NCI-H2107 treated with DMSO at 0.1 percent for 48 hours (cell line): ENCODE results near the gene GNL1.
A peak's percentile ranks its signal among the peaks of the same experiment; 100 is the strongest.

ENCODE experiments used
- DNase-seq: peaks from one replicate; lab custom pipeline; 2025; ENCODE audit not compliant: unreplicated experiment; lab: John Stamatoyannopoulos, UW

GNL1 gene, protein sequence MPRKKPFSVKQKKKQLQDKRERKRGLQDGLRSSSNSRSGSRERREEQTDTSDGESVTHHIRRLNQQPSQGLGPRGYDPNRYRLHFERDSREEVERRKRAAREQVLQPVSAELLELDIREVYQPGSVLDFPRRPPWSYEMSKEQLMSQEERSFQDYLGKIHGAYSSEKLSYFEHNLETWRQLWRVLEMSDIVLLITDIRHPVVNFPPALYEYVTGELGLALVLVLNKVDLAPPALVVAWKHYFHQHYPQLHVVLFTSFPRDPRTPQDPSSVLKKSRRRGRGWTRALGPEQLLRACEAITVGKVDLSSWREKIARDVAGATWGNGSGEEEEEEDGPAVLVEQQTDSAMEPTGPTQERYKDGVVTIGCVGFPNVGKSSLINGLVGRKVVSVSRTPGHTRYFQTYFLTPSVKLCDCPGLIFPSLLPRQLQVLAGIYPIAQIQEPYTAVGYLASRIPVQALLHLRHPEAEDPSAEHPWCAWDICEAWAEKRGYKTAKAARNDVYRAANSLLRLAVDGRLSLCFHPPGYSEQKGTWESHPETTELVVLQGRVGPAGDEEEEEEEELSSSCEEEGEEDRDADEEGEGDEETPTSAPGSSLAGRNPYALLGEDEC

DNA sequence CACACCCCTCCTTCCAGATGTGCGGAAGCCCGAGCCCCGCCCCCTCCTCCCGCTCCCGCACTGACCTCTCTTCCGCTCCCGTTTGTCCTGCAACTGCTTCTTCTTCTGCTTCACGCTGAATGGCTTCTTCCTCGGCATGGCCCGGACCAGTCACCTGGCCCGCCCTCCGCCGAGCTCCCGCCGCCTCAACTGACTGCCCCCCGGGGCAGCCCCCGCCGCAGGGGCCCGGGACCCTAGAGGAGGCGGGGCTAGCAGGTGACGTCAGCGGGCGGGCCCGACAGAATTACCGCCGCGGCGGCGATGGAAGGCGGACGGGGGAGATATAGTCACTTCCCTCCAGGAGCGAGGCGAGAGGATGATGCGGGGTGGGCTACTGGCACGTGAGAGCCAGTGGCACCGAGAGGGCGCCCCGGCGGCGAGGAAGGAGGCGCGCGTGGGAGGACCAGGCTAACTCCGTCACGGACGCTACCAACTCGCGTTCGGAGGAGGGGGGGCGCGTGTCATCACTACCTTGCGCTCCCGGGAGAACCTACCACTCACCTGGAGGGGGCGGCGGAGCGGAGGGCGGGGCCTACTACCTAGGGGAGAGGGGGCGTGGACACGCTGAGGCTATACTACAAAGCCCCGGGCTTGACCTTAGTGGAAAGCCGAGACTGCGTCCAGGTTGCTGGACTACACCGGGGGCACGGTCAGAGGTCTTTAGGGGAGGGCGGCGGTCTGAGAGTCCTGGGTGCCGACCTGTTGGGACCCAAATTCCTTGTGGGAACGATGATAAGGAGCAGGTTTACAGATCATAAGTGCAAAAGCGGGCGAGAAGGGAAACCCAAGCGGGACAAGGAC, at the start of gene GNL1:
Gene GNL1, minus strand, starts transcription at position 424 of the 840 bp plus-strand sequence. Its CDS starts 286 bp downstream, at position 138.
- DNase-seq: peak; percentile 55

DNA sequence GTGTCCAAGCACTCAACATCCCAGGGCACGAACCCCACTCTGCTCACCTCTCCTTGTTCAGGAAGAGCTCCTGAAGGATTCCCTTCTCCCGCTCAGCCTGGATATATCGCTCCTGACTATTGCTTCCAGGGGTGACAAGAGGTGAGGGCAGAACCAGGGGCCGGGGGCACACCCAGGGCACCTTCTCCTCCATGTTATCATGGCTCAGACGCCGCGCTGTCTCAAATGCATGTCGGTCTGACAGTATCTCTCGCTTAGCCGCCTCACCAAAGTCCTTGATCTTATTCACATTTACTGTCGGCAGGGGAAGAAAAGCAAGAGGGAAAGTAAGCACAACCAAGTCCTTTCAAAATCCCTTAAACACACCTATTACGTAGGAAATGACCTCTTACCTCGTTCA, 47.7 kb upstream of the GNL1 start:
- DNase-seq: no peak

DNA sequence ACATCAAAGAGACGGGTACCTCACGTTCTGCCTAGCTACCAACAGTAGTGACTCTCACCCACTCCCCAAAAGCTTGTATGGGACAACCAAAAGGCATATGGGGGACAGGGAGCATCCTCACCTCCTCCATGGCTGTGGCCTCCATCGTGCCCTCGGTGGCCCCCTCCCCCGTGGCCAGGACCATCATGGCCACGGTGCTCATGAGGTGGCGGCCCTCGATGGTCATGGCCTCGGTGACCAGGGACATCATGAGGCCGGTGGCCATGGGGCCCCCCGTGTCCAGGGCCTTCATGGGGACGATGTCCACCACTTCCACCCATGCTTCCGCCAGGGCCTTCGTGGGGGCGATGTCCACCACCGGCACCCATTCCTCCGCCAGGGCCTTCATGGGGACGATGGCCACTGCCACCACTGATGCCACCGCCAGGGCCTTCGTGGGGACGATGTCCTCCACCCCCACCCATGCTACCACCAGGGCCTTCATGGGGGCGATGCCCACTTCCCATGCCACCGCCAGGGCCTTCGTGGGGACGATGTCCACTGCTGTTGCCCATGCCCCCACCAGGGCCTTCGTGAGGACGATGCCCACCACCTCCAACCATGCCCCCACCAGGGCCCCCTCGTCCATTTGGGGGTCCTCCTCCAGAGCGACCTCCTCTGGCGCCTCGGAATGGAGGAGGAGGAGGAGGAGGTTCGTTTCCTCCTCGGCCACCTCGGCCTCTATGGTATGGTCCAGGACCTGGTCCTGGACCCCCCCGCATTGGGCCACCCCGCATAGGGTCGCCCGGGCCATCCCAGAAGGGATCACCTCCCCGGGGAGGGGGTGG, 45.7 kb upstream of the GNL1 start:
- no peak for DNase-seq

DNA sequence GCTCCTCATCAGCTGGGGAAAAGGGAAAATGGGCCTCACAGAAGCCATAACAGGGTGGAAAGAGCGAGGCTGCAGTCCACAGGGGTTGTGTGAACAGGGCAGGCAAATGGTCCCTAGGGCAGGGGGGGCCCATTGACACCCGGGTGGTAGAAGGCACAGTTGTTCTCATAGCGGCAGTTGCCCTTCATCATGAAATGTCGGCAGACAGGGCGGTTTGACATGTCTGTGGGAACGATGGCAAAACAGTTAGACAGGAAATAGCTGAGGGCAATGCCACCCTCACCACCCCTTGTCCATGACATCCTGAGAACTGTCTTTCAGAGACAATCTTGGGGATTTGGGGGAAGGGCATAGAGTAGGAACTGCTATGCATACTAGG, 45.1 kb upstream of the GNL1 start:
- DNase-seq: no peak

DNA sequence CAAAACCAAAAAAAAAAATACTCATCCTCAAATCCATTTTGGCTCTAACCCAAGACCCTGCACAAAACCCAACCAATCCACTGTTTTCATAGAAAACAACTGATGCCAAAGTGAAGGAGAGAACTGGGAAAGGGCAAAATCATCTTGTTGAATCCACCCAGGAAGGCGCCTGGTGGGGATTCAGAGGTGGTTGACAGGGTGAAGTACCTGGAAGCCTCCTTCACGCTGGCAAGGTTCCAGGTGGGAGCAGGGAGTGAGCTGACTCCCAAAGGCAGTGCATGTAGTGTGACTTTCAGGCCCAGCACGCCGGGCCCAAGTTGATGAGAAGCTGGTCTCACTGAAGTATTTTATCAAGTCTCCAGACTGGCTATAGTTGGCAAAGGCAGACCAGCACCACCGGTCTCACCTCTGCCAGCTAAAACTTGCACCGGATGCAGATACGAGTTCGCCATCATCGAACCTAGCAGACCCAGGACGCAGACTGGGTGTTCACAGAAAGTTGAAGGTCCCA, 44.2 kb upstream of the GNL1 start:
- DNase-seq: no peak

DNA sequence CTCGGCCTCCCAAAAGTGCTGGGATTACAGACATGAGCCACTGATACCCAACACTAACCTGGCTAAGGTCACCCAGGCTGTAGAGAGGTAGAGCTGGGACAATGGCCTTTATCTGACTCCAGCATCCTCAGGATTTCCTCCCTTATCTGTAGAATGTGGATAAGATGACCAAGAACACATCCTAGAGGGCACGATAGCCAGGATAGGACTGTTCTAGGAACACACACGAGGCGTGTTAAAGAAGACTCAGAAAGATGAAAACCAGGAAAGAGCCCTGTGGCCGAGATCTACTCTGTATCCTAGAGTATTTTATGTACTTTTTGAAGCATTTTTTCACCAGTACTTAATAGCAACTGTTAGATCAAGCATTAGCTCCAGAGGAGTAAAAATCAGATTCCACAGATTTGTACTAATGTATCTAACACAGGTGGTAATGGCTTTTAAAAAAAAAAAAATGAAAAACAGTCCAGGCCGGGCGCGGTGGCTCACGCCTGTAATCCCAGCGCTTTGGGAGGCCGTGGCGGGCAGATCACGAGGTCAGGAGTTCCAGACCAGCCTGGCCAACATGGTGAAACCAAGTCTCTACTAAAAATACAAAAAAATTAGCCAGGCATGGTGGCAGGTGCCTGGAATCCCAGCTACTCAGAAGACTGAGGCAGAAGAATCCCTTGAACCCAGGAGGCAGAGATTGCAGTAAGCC, 43.5 kb upstream of the GNL1 start:
- no peak for DNase-seq

DNA sequence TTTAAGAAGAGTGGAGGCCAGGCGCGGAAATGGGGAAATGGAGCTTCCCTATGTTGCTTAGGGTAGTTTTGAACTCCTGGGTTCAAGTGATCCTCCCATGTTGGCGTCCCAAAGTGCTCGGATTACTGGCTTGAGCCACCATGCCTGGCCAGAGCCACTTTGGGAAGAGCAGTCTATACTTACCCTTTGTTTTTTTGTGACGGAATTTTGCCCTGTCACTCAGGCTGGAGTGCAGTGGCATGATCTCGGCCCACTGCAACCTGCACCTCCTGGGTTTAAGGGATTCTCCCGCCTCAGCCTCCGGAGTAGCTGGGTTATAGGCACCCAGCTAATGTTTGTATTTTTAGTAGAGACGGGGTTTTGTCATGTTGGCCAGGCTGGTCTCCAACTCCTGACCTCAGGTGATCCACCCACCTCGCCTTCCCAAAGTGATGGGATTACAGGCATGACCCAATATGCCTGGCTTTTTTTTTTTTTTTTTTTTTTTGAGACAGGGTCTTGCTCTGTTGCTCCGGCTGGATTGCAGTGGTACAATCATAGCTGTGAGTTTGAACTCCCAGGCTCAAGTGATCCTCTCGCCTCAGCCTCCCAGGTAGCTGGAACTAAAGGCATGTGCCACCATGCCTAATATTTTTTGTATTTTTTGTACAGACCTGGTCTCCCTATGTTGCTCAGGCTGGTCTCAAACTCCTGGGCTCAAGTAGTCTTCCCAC, 42.8 kb upstream of the GNL1 start:
- no peak for DNase-seq

DNA sequence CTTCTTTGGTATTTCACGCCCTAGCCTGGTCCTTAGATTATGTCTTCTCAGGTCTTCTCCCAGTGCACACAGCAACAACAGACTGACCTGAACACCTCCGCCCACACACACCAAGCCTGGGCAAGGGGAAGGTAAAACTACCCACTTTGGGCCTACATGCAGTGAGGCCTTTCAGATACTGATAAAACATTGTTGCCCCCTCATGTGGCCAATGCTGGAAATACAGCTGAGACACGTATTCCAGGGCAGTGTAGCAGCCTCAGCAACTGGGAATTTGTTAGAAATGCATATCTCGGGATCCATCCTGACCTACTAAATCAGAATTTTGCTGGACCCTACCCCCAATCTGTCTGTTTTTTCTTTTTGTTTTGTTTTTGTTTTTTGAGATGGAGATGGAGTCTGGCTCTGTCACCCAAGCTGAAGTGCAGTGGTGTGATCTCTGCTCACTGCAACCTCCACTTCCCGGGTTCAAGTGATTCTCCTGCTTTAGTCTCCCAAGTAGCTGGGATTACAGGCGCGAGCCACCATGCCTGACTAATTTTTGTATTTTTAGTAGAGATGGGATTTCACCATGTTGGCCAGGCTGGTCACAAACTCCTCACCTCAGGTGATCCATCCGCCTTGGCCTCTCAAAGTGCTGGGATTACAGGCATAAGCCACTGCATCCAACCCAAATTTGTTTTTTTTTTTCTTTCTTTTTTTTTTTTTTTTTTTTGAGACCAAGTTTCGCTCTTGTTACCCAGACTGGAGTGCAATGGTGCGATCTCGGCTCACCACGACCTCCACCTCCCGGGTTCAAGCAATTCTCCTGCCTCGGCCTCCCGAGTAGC, 41.2 kb upstream of the GNL1 start:
- peak; percentile 15 for DNase-seq

DNA sequence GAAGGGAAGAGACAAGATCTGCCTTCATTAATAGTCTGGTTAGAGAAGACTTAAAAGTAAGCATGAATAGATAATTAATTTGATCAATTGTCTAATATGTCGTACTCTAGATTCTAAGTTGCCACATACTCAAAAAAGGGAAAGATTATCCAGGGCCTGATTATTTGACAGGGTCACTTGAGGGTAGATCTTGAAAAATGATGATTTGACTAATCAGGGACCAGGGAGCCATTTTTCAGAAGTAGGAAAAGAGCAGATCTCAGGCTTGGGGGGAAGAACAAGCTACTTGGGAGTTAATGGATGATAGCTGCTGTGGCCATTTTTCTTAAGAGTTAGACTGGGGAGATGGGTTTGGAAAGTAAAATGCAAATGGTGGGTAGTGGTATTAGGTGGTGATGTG, 36.0 kb upstream of the GNL1 start:
- DNase-seq: no peak

DNA sequence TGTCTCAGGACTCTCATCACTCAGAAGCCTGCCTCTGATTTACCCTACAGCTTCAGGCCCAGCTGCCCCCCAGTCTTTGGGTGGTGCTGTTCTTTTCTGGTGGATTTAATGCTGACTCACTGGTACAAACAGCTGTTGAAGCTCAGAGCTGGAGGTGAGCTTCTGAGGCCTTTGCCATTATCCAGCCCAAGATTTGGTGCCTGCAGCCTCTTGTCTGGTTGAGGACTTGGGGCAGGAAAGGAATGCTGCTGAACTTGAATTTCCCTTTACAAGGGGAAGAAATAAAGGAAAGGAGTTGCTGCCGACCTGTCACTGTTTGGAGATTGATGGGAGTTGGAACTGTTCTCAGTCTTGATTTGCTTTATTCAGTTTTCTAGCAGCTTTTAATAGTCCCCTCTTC, 34.7 kb upstream of the GNL1 start:
- no peak for DNase-seq

DNA sequence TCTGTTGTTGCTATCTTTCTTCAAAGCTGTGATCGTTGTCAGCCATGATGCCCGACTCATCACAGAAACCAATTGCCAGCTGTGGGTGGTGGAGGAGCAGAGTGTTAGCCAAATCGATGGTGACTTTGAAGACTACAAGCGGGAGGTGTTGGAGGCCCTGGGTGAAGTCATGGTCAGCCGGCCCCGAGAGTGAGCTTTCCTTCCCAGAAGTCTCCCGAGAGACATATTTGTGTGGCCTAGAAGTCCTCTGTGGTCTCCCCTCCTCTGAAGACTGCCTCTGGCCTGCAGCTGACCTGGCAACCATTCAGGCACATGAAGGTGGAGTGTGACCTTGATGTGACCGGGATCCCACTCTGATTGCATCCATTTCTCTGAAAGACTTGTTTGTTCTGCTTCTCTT, 34.2 kb upstream of the GNL1 start:
- DNase-seq: no peak

DNA sequence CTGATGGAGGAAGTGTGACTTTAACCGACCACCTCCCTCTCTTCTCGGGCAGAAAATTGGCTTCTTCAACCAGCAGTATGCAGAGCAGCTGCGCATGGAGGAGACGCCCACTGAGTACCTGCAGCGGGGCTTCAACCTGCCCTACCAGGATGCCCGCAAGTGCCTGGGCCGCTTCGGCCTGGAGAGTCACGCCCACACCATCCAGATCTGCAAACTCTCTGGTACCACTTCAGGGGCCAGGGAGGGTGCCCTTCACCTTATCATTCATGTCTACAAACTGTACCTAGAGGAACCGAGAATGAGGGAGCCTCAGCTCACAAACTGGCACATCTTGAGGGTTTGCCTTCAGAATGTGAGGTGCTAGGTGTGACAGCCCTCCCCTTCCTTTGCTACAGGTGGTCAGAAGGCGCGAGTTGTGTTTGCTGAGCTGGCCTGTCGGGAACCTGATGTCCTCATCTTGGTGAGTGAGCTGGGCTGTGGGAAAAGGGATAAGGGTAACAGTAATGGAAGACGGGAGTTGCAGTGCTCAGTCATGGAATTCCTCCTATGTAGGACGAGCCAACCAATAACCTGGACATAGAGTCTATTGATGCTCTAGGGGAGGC, 33.6 kb upstream of the GNL1 start:
- no peak for DNase-seq

DNA sequence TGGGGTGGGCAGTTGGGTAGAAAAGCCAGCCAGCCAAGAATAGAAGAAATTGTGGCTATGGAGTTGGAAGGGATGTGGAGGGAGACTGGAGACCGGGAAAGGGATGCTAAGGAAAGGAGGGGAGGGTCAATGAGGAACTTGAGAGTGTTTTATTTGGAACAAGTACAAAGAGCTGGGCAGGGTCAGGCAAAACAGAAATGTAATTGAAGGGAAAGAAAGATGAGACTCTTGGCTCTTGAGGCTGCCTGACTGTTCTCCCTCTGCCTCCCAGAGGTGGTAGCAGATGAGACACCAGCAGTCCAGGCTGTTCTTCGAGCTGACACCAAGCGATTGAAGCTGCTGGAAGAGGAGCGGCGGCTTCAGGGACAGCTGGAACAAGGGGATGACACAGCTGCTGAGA, 27.6 kb upstream of the GNL1 start:
- DNase-seq: no peak

DNA sequence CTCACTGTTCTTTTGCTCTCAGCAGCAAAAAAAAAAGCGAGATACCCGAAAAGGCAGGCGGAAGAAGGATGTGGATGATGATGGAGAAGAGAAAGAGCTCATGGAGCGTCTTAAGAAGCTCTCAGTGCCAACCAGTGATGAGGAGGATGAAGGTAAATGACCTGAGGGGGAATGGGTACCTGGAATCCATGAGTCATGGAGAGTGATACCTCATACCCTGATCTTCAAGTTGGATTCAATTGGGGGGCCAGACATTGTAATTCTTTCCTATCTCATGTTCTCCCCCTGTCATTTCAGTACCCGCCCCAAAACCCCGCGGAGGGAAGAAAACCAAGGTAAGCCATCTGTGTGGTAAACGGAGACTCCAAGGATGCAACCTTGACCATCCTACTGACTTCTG, 21.8 kb upstream of the GNL1 start:
- DNase-seq: no peak

DNA sequence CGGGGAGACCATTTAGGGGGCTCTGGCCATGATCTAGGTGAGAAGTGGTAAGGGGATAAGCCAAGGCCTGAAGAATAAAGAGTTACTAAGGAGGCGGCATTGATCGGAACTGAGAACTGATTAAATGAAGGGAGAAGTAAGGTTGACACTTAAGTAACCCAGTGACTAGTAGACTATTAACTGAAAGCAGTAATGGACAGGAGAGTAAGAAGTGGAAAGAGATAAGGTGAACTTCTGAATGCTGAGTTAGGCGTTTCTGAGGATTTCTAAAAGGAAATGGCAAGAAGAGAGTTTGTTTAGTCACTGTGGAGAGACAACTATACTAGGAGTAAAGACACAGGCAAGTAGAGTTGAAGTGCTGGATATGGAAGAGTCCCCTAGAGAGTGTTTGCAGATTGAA, 16.8 kb upstream of the GNL1 start:
- no peak for DNase-seq

DNA sequence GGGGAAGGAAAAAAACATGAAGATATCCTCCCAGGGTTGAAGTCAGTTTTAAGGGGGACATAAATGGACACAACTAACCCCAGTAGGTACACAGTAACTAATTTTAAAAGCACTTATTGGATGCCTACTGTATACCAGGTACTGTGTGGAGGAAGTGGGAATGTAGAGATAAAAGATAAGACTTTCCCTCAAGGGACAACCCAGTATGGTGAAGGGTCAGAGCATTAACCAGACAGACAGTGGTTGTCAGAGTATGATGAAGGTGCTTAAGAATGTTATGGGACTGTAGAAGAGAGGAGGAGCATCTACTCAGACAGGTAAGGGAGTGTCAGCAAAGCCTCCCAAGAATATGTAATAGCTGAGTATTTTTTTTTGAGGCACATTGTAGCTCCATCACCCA, 15.9 kb upstream of the GNL1 start:
- DNase-seq: no peak

DNA sequence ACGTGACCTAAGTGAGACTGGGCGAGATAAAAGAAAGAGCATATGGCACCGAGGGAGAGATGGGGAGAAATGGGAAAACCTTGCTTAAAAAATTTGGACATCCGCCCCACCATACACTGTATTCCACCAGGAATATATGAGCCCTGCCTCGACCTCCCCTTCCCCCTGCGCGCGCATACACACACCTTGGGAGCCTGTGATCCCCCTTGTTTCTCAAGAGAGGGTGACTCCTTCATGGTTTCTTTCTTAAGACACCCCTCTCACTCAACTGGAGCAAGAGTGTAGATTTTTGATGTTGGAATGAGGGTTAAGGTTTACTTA, 15.4 kb upstream of the GNL1 start:
- no peak for DNase-seq

DNA sequence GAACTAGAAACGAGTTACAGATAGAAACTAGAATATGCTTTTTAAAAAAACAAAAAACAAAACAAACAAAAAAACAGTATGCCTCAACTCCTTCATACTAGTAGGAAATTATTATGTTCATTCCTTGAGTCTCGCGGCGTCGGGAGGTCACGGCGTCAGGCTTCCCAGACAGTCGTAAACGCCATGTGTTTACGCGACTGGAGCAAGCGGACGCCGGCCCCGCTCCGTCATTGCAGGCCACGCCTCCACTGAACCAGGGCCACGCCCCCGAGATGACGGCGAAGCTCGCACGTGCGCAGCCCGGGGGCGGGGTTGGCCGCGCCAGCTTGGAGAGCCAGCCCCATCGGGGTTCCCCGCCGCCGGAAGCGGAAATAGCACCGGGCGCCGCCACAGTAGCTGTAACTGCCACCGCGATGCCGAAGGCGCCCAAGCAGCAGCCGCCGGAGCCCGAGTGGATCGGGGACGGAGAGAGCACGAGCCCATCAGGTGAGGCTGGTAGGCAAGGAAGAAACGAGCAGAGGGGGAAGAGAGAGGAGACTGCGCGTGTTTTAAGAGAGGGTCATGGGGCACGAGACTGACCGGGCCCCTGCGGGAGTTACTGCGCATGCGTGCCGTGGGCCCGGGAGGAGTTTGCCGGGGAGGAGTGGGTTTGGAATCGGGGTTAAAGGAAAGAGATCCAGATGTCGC, 14.9 kb upstream of the GNL1 start, which contains the start of gene ABCF1:
Gene ABCF1, plus strand, starts transcription at position 368 of the 687 bp plus-strand sequence. Its CDS starts 46 bp downstream, at position 414.
- DNase-seq: peak; percentile 74
